GM12875 (cell line): ENCODE data around the gene PTPRF.

ENCODE experiments used
- H3K4me3 ChIP-seq: one replicate; pipeline ENCODE4 v1.5.1; 2011; ENCODE audit warnings: low read depth, low read length, control low read depth
- TF ChIP-seq, protein P1 (sequence below): IDR thresholded peaks from 2 replicates; pipeline ENCODE4 v1.5.1; 2011; ENCODE audit warnings: low read depth, mild to moderate bottlenecking, control low read depth, inconsistent platforms, low read length, moderate library complexity, borderline replicate concordance; ENCODE audit not compliant: insufficient read depth

PTPRF gene

DNA sequence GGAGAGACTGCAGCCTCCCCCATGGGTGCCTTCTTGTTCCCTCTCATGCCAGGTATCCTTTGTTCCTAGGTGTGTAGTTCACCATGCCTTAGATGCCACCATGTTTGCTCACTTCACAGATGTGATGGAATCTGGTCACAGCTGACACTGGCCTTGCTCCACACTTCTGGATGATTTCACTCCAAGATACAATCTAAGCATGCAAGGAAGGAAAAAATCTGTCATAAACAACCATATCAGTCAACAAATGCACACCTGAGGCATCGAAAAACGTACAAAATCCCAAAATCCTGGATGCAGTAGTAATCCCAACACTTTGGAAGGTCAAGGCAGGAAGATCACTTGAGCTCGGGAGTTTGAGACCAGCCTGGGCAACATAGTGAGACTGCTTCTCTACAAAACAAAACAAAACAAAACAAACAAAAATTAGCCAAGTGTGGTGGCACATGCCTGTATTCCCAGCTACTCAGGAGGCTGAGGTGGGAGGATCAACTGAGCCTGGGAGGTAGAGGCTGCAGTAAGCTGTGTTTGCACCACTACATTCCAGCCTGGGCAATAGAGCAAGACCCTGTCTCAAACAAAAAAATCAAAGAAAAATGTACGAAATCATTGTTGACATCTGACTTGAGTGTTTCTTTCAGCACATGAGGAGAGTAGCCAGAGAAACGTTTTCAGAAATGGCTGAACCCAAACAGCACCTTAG lies 17.1 kb upstream of the PTPRF start:
- H3K4me3 ChIP-seq = no peak overlapping the region
- TF ChIP-seq, protein P1, sequence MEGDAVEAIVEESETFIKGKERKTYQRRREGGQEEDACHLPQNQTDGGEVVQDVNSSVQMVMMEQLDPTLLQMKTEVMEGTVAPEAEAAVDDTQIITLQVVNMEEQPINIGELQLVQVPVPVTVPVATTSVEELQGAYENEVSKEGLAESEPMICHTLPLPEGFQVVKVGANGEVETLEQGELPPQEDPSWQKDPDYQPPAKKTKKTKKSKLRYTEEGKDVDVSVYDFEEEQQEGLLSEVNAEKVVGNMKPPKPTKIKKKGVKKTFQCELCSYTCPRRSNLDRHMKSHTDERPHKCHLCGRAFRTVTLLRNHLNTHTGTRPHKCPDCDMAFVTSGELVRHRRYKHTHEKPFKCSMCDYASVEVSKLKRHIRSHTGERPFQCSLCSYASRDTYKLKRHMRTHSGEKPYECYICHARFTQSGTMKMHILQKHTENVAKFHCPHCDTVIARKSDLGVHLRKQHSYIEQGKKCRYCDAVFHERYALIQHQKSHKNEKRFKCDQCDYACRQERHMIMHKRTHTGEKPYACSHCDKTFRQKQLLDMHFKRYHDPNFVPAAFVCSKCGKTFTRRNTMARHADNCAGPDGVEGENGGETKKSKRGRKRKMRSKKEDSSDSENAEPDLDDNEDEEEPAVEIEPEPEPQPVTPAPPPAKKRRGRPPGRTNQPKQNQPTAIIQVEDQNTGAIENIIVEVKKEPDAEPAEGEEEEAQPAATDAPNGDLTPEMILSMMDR = no peak

DNA sequence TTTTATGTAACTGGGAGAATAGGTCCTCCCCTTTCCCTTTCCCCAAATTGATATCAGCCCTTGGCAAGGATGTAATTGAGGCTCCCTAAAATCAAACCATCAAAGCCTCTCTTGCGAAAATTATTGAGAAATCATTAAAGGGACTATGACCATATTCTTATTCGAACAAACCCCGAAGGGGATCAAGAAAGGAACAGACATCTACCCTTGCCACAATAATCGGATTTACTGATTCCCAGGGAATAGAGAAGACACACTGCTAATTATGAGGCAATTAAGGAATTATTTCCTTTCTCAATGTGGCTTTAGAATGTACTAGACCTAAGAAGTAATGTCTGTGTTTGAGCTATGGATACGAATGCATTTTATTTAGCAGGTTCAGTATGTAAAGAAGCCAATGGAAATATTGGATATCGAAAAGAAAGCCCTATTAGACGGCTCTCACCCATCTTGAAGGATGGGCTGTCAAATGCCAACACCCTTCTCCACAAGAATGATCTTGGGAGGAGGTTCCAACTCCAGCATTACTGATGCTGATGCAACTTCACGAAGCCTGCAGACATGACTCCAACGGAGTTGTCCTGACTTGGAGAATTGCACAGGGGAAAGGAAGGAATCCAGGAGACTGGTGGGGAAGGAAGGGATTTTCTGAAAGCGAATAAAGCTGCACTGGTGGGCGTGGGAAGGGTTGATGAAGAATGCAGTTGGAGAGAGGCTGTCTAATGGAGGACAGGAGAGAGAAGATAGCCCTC lies 11.6 kb upstream of the PTPRF start:
- no peak overlapping the region for H3K4me3 ChIP-seq
- TF ChIP-seq, protein P1 = no peak

DNA sequence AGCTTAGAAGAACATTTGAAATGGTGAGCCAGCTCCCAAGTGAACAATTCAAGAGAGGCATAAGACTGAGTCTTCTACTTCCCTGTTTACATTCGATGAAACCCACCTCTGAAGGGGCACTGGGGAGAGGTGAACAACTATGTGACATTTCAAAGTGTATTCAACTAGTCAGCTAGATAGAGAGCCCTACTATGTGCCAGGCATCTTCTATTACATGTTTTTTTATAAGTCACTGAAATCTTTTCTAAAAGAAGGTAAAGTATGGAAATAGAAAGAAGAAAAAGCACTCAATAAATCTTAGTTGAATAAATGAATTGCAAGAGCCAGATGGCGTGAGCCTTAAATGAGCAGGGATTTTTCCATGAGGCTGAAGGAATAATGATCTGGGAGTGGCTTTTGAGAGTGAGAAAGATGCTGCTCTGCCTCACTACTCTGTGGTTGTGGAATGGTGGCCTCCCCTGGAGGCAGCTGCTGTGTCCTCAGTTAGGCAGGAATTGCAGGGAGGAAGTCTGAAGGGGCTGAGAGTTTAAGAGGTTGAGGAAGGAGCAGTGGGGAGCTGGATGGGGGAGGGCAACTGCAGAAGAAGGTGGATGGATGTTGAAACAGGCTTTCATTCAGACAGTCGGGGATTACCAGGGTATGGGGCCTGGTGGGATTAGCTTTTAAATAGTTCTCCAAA lies 10.4 kb upstream of the PTPRF start:
- TF ChIP-seq, protein P1 = no peak
- H3K4me3 ChIP-seq = no peak overlapping the region

DNA sequence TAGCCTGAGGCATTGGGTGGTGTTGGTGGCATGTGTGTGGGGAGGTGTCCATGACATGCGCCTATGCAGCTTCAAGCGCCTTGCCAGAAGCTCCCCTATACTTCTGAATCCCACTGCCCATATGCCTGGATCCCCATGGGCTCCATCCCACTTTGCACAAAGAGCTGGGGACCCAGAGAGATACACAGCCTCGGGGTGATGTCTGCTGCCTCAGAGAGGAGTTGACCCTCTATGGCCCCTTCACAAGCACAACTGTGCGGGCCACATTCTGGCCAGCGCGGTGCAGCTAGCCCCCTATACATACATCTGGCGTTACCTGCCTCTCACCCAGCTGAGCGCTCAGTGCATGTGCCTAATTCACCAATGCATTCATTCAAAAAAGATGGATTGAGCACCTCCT lies 9.6 kb upstream of the PTPRF start:
- TF ChIP-seq, protein P1 = no peak
- H3K4me3 ChIP-seq = no peak overlapping the region

DNA sequence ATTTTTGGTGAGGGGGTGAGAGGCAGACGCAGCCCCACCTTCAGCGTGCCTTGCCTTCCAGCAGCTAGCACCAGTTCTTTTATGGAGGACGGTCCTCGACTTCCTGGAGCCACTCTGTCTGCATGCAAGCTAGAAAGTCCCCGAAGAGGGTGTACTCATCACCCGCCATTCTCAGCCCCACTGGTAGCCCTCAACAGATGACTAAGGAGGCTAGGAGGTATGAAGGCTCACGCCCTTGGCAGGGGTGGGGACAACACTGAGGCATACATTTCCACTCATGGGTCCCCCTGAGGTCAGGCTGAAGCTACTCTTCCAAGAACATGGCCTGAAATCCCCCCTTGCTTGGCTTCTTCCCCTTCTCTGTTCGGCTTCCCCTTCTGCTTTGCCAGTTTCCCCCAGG lies 8.9 kb upstream of the PTPRF start:
- TF ChIP-seq, protein P1 = no peak
- no peak overlapping the region for H3K4me3 ChIP-seq

DNA sequence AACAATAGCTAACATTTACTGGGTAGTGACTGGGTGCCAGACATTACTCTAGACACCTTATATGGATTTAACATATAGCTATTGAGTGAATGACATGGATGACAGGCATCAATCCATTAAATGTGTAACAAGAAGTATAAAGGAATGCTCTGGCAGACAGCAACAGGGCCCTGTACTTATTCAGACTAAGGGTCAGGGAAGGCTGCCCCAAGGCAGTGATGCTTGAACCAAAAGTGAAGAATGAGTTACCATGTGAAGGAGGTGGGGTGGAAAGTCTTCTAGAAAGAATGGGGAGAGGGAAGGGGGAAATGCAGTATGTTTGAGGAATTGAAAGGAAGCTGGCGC lies 8.3 kb upstream of the PTPRF start:
- TF ChIP-seq, protein P1 = no peak

More for the DNA sequence above, 8.3 kb upstream of the PTPRF start:
- H3K4me3 ChIP-seq = no peak overlapping the region
